Suprapubic skin (tissue), 4 donors: ENCODE results near the gene LRMDA. TPM values are rescaled to one million over a fixed set of nuclear protein-coding genes. Genes with fewer than 3 reads are reported as not detected.

Experiments
- DNase-seq, 2 donors: peaks; one replicate each; pipeline ENCODE4 v3.0.0-alpha.2; 2019; ENCODE audit warnings: low spot score in 2 of 2
- H3K27ac ChIP-seq: fragments of 200-600 bp; sonication (generic); one replicate; pipeline ENCODE4 v1.5.1; 2019
- H3K27me3 ChIP-seq: fragments of 200-600 bp; sonication (generic); one replicate; pipeline ENCODE4 v1.5.1; 2019
- H3K36me3 ChIP-seq: fragments of 200-600 bp; sonication (generic); one replicate; pipeline ENCODE4 v1.5.1; 2019
- H3K4me1 ChIP-seq: fragments of 200-600 bp; sonication (generic); one replicate; pipeline ENCODE4 v1.5.1; 2019
- H3K4me3 ChIP-seq: fragments of 200-600 bp; sonication (generic); one replicate; pipeline ENCODE4 v1.5.1; 2019; ENCODE audit warnings: mild to moderate bottlenecking
- H3K9me3 ChIP-seq: fragments of 200-600 bp; sonication (generic); one replicate; pipeline ENCODE4 v1.5.1; 2019
- EP300 ChIP-seq: sonication (generic); formaldehyde crosslinking; IDR thresholded peaks from one replicate; pipeline ENCODE4 v1.6.1; 2017; ENCODE audit warnings: antibody characterized with exemption
- POLR2A ChIP-seq, 2 donors: fragments of 450-650 bp; IDR thresholded peaks; one replicate each; pipeline ENCODE4 v1.6.1; 2017; ENCODE audit warnings: antibody characterized with exemption in 2 of 2, mild to moderate bottlenecking in 2 of 2, moderate library complexity in 2 of 2
- POLR2AphosphoS5 ChIP-seq, 3 donors: sonication (generic); formaldehyde crosslinking; IDR thresholded peaks; one replicate each; pipeline ENCODE4 v1.6.1; 2017; ENCODE audit warnings: antibody characterized with exemption in 3 of 3
- WGBS: methylation state at CpG from one replicate; pipeline ENCODE4 v1.1.5; 2018; 5-methylcytosine and 5-hydroxymethylcytosine counted together
- total RNA-seq, 4 donors: library from RNA; depleted of rRNA; stranded (reverse); fragments of >200 nt; gene quantifications; one replicate each; pipeline ENCODE4 v1.1.0, GENCODE V29; 2016
- TF ChIP-seq, protein P1 (sequence below), 2 donors: fragments of 200-600 bp in 1 of 2; fragments of 450-650 bp in 1 of 2; sonication (generic) in 1 of 2; IDR thresholded peaks; one replicate each; pipeline ENCODE4 v1.5.1; 2016 to 2019; ENCODE audit warnings: antibody characterized with exemption in 2 of 2, mild to moderate bottlenecking in 1 of 2, moderate library complexity in 1 of 2

The LRMDA gene
- total RNA-seq, 4 donors from 2014 or later = 0.10 to 2.9 (median 1.9) TPM; not detected in 1

DNA sequence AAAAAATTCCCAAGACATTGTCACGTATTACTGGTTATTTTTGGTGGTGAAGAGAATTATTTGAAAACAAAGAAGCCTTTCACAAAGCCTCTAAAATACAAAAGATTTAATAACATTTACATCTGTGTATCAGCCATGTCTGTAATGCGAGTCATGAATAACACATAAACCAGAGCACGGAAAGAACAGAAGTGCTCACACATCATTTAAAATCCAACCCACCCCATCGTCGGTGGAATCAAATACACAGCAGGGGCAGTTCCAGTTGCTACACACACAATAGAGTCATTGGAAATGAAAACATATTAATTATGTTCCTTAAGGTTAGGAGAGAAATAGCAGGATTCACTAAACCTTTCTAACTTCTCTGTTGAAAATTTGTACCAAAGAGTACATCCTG, 1108.9 kb downstream of the LRMDA start:
- Histone ChIP-seq H3K4me1 (no peaks in the 10 kb centered on the region), H3K4me3 (no peak overlapping the region), H3K36me3 (no peaks in the 10 kb centered on the region), H3K27me3 (no peaks in the 10 kb centered on the region), H3K27ac (no peak overlapping the region), H3K9me3 (no peaks in the 10 kb centered on the region)
- TF ChIP-seq, protein P1, sequence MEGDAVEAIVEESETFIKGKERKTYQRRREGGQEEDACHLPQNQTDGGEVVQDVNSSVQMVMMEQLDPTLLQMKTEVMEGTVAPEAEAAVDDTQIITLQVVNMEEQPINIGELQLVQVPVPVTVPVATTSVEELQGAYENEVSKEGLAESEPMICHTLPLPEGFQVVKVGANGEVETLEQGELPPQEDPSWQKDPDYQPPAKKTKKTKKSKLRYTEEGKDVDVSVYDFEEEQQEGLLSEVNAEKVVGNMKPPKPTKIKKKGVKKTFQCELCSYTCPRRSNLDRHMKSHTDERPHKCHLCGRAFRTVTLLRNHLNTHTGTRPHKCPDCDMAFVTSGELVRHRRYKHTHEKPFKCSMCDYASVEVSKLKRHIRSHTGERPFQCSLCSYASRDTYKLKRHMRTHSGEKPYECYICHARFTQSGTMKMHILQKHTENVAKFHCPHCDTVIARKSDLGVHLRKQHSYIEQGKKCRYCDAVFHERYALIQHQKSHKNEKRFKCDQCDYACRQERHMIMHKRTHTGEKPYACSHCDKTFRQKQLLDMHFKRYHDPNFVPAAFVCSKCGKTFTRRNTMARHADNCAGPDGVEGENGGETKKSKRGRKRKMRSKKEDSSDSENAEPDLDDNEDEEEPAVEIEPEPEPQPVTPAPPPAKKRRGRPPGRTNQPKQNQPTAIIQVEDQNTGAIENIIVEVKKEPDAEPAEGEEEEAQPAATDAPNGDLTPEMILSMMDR (IDR thresholded peaks at IDR 0.05) = no peak
- no peak for TF ChIP-seq EP300
- TF ChIP-seq POLR2A (IDR thresholded peaks at IDR 0.05) = no peak
- TF ChIP-seq POLR2AphosphoS5 (IDR thresholded peaks at IDR 0.05) = no peak
- WGBS = 77% methylated on average over 5 of the region's 5 CpGs
- no peak for DNase-seq

DNA sequence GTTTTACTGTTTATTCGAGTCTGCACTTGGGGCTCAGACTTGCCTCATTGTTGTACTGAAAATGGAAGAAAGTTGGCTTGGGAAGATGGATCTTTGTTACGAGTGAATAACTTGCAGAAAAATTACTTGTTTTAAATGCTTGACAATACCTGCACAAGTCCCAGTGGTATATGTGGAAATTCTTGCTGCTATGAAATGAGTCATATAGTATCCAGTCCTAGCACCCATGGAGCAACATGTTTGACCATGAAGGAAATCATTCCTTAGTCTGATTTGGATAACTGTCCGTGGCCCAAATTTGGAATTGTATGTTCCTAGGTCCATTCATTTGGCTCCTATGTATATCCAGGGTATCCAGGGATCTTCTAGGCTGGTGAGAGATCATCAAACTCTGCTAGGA, 1109.4 kb downstream of the LRMDA start:
- H3K27ac ChIP-seq = no peak overlapping the region
- H3K4me1 ChIP-seq = no peaks in the 10 kb centered on the region
- no peaks in the 10 kb centered on the region for H3K36me3 ChIP-seq
- no peak overlapping the region for H3K4me3 ChIP-seq
- WGBS = 78% methylated on average over 3 of the region's 3 CpGs
- TF ChIP-seq POLR2AphosphoS5 (IDR thresholded peaks at IDR 0.05) (no peak), POLR2A (IDR thresholded peaks at IDR 0.05) (no peak)
- TF ChIP-seq, protein P1 (IDR thresholded peaks at IDR 0.05) = no peak
- H3K27me3 ChIP-seq = no peaks in the 10 kb centered on the region
- H3K9me3 ChIP-seq = no peaks in the 10 kb centered on the region
- no peak for DNase-seq

DNA sequence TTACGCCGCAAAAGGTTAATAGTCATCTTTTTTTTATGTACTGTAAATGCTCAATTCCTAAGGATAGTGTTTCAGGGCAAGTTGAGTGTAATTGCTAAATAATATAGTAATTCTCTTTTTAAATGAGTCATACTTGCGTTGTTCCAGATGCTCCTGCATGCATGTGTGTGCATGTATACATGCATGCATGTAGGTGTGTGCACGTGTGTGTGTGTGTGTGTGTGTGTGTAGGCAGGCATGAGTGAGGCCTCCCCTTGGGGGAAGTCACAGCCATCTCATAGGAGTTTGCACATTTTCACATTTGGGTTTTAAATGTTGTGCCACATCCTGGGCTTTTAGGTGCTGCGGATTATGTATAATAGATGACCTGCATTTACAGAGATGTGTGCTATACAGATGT, 1110.4 kb downstream of the LRMDA start:
- Histone ChIP-seq H3K4me1 (no peaks in the 10 kb centered on the region), H3K9me3 (no peaks in the 10 kb centered on the region), H3K36me3 (no peaks in the 10 kb centered on the region), H3K27ac (no peak overlapping the region), H3K27me3 (no peaks in the 10 kb centered on the region), H3K4me3 (no peak overlapping the region)
- DNase-seq = no peak
- WGBS = 76% methylated on average over 5 of the region's 5 CpGs
- TF ChIP-seq POLR2A (IDR thresholded peaks at IDR 0.05) (no peak), EP300 (no peak), POLR2AphosphoS5 (IDR thresholded peaks at IDR 0.05) (no peak)
- TF ChIP-seq, protein P1 (IDR thresholded peaks at IDR 0.05) = no peak

DNA sequence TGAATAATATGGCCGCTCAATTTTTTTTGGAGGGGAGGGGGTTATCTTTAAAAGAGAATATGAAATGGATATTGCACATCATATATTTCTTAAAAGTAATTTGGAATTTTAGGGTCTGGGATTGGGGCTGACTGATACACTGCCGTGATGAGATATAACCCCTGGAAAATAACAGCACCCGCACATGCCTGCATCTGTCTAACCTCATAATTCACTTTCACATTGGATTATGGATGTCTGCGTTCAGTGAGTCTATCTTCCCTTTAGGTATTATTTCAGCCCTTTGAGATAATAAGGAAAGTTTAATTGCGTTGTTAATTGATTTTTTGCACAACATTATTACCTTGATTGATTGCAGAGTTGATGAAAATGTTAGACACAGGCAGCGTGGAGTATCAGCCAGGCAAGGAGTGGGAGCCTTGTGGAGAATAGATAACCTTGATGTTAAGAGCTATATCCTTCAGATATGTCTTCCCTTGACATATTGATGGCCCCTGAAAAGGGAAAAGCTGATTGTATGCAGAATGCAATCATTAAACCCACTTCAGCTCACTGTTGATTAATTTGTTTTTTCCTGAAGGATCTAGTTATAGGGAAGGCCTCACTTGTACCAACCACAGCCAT, 1111.0 kb downstream of the LRMDA start:
- peaks cover 3% of the 10 kb centered on the region for H3K4me1 ChIP-seq
- no peaks in the 10 kb centered on the region for H3K9me3 ChIP-seq
- H3K27ac ChIP-seq = no peak overlapping the region
- no peaks in the 10 kb centered on the region for H3K27me3 ChIP-seq
- no peak overlapping the region for H3K4me3 ChIP-seq
- 92% methylated on average over 6 of the region's 6 CpGs for WGBS
- no peak for TF ChIP-seq EP300
- TF ChIP-seq POLR2A (IDR thresholded peaks at IDR 0.05) = no peak
- TF ChIP-seq, protein P1 (IDR thresholded peaks at IDR 0.05) = no peak
- DNase-seq = no peak
- no peaks in the 10 kb centered on the region for H3K36me3 ChIP-seq

DNA sequence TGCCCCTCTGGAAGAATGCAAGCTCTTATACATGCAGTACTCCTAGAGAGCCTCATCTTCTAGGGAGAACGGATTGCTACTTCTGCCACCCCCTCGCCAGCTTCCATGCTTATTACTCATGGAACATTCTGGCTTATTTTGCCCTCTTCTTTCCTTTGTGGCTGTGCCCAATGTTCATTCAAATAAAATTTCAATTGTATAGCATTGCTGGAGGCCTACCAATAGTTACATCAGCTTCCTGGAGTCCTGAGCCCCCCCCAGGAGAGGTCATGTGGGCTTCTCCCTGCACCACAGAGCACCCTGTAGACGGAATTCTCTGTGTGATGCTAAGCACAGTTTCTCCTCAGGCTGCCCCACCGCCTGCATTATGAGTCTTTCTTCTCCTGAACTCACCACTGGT, 1112.2 kb downstream of the LRMDA start:
- WGBS = 85% methylated on average over 4 of the region's 4 CpGs

More for the DNA sequence above, 1112.2 kb downstream of the LRMDA start:
- Histone ChIP-seq H3K4me1 (peaks cover 3% of the 10 kb centered on the region), H3K4me3 (no peak overlapping the region), H3K27me3 (no peaks in the 10 kb centered on the region), H3K27ac (no peak overlapping the region), H3K36me3 (no peaks in the 10 kb centered on the region), H3K9me3 (no peaks in the 10 kb centered on the region)
- TF ChIP-seq, protein P1 (IDR thresholded peaks at IDR 0.05) = no peak
- TF ChIP-seq EP300 = no peak
- no peak for TF ChIP-seq POLR2AphosphoS5 (IDR thresholded peaks at IDR 0.05)
- TF ChIP-seq POLR2A (IDR thresholded peaks at IDR 0.05) = no peak
- no peak for DNase-seq
